HCT116 (cell line): ENCODE results near the gene NCKAP5. TPM values are rescaled to one million over a fixed set of nuclear protein-coding genes. Genes with fewer than 3 reads are reported as not detected.

Experiments
- ATAC-seq: fragments of 200-7000 bp; cut with Tn5 transposase; 2 replicates; pipeline ENCODE4 v1.9.1; 2020; ENCODE audit warnings: mild to moderate bottlenecking, moderate library complexity
- BruUV-seq: library from RNA; stranded (reverse); fragments of 400-500 nt; replicated peaks from 2 replicates; lab custom pipeline; 2021; lab: Mats Ljungman, UMichigan
- CTCF ChIA-PET: fragments of 300-600 bp; sonication (Branson Sonifier 250); formaldehyde crosslinking; loops from one replicate; lab custom pipeline; 2021; ENCODE audit warnings: antibody characterized with exemption; lab: Charles Lee
- POLR2A ChIA-PET: fragments of 300-600, 350-600 bp; sonication (Branson Sonifier 250); formaldehyde crosslinking; loops from one replicate; lab custom pipeline; 2021; ENCODE audit warnings: antibody characterized with exemption; lab: Charles Lee
- RAD21 ChIA-PET, 2 experiments: fragments of 300-600 bp; sonication (Branson Sonifier 250); formaldehyde crosslinking; loops; one replicate each; lab custom pipeline; 2023; ENCODE audit warnings: low total read pairs in 2 of 2; ENCODE audit not compliant: uncharacterized antibody in 2 of 2, unreplicated experiment in 2 of 2, low non-redundant PET in 1 of 2; lab: Charles Lee
- DNase-seq: peaks from one replicate; pipeline ENCODE4 v3.0.0-alpha.2; 2010; ENCODE audit warnings: low read depth, low spot score
- H2AFZ ChIP-seq: fragments of 200-600 bp; shearing (Covaris generic), sonication (generic); 2 replicates; pipeline ENCODE4 v1.6.1; 2017; ENCODE audit warnings: low read depth, mixed run types, mixed read lengths, antibody characterized with exemption, low read length; ENCODE audit not compliant: poor library complexity, severe bottlenecking
- H3K27ac ChIP-seq: 2 replicates; pipeline ENCODE4 v1.5.1; 2012; ENCODE audit warnings: low read depth, low read length
- H3K27me3 ChIP-seq: fragments of 200-600 bp; sonication (generic); 2 replicates; pipeline ENCODE4 v1.6.1; 2016; ENCODE audit warnings: mixed run types, low read length, mixed read lengths; ENCODE audit not compliant: insufficient read depth
- H3K36me3 ChIP-seq, 2 experiments: fragments of 200-500 bp in 1 of 2; fragments of 200-600 bp in 1 of 2; sonication (Bioruptor generic) in 1 of 2; sonication (generic) in 1 of 2; 2 replicates each; pipeline versions ENCODE4 v1.5.1 to v1.6.1; 2014 to 2016; ENCODE audit warnings: low read length in 2 of 2, inconsistent platforms in 1 of 2, mixed read lengths in 1 of 2, mixed run types in 1 of 2; ENCODE audit not compliant: insufficient read depth in 2 of 2, control insufficient read depth in 1 of 2
- H3K4me1 ChIP-seq, 2 experiments: fragments of 200-600 bp in 1 of 2; sonication (generic) in 1 of 2; 2 replicates each; pipeline versions ENCODE4 v1.5.1 to v1.6.1; 2012 to 2017; ENCODE audit warnings: low read length in 2 of 2, inconsistent platforms in 1 of 2, mild to moderate bottlenecking in 1 of 2, mixed read lengths in 1 of 2, mixed run types in 1 of 2, moderate library complexity in 1 of 2; ENCODE audit not compliant: insufficient read depth in 2 of 2, control insufficient read depth in 1 of 2
- H3K4me2 ChIP-seq: fragments of 200-600 bp; sonication (generic); 2 replicates; pipeline ENCODE4 v1.6.1; 2017; ENCODE audit warnings: mixed run types, low read length, mixed read lengths
- H3K4me3 ChIP-seq, 2 experiments: fragments of 200-600 bp in 1 of 2; sonication (generic) in 1 of 2; replicated peaks in 1 of 2; 2 replicates each; pipeline ENCODE4 v1.5.1; 2011 to 2016; ENCODE audit warnings: low read length in 2 of 2, control low read depth in 1 of 2, low read depth in 1 of 2, mild to moderate bottlenecking in 1 of 2, mixed read lengths in 1 of 2, mixed run types in 1 of 2
- H3K79me2 ChIP-seq: fragments of 200-600 bp; sonication (generic); 2 replicates; pipeline ENCODE4 v1.6.1; 2017; ENCODE audit warnings: mild to moderate bottlenecking, mixed run types, low read length, moderate library complexity, mixed read lengths; ENCODE audit not compliant: insufficient read depth
- H3K9ac ChIP-seq: fragments of 200-600 bp; sonication (generic); 2 replicates; pipeline ENCODE4 v1.6.1; 2016; ENCODE audit warnings: low read length, mixed read lengths
- H3K9me2 ChIP-seq: fragments of 200-600 bp; sonication (generic), shearing (Covaris generic); 2 replicates; pipeline ENCODE4 v1.6.1; 2017; ENCODE audit warnings: mixed run types, mild to moderate bottlenecking, moderate library complexity; ENCODE audit not compliant: insufficient read depth
- H3K9me3 ChIP-seq, 2 experiments: fragments of 200-500 bp in 1 of 2; fragments of 200-600 bp in 1 of 2; sonication (Bioruptor generic) in 1 of 2; sonication (generic) in 1 of 2; 2 replicates each; pipeline ENCODE4 v1.6.1; 2014 to 2017; ENCODE audit warnings: low read length in 2 of 2, mixed read lengths in 2 of 2, inconsistent platforms in 1 of 2, low read depth in 1 of 2, mild to moderate bottlenecking in 1 of 2, mixed run types in 1 of 2, moderate library complexity in 1 of 2; ENCODE audit not compliant: control insufficient read depth in 1 of 2, insufficient read depth in 1 of 2
- H4K20me1 ChIP-seq: fragments of 200-600 bp; sonication (generic), shearing (Covaris generic); 2 replicates; pipeline ENCODE4 v1.6.1; 2017; ENCODE audit warnings: mixed run types, mild to moderate bottlenecking, moderate library complexity; ENCODE audit not compliant: insufficient read depth
- CBX3 ChIP-seq: IDR thresholded peaks from 2 replicates; pipeline ENCODE4 v1.6.1; 2012; ENCODE audit warnings: low read depth
- CEBPB ChIP-seq: IDR thresholded peaks from 2 replicates; pipeline ENCODE4 v1.6.1; 2012; ENCODE audit warnings: low read depth
- EGR1 ChIP-seq: IDR thresholded peaks from 2 replicates; pipeline ENCODE4 v1.6.1; 2012; ENCODE audit warnings: low read depth
- ELF1 ChIP-seq: IDR thresholded peaks from 2 replicates; pipeline ENCODE4 v1.6.1; 2012; ENCODE audit warnings: low read depth, borderline replicate concordance
- EZH2 ChIP-seq: fragments of 200-600 bp; sonication (generic); IDR thresholded peaks from 2 replicates; pipeline ENCODE4 v1.6.1; 2017; ENCODE audit warnings: antibody characterized with exemption, mixed run types
- EZH2phosphoT487 ChIP-seq: fragments of 200-600 bp; IDR thresholded peaks from 2 replicates; pipeline ENCODE4 v1.6.1; 2018; ENCODE audit warnings: antibody characterized with exemption, borderline replicate concordance
- JUND ChIP-seq: IDR thresholded peaks from 2 replicates; pipeline ENCODE4 v1.6.1; 2012
- POLR2AphosphoS5 ChIP-seq: IDR thresholded peaks from 2 replicates; pipeline ENCODE4 v1.6.1; 2011; ENCODE audit warnings: mild to moderate bottlenecking, low read depth, low read length, moderate library complexity
- SIN3A ChIP-seq: IDR thresholded peaks from 2 replicates; pipeline ENCODE4 v1.6.1; 2012; ENCODE audit warnings: low read depth
- SRF ChIP-seq: IDR thresholded peaks from 2 replicates; pipeline ENCODE4 v1.6.1; 2012; ENCODE audit warnings: low read depth
- TCF7L2 ChIP-seq: IDR thresholded peaks from 2 replicates; pipeline ENCODE4 v1.7.0; 2011; ENCODE audit warnings: borderline replicate concordance, inconsistent platforms; ENCODE audit not compliant: insufficient read depth, insufficient read length; ENCODE audit errors: extremely low read depth
- ZFX ChIP-seq: fragments of 450-650 bp; IDR thresholded peaks from 2 replicates; pipeline ENCODE4 v1.6.1; 2017
- ZNF274 ChIP-seq: fragments of 200-500 bp; sonication (Bioruptor generic); IDR thresholded peaks from 2 replicates; pipeline ENCODE4 v1.6.1; 2014; ENCODE audit warnings: mild to moderate bottlenecking, low read depth, low read length, inconsistent platforms
- intact Hi-C: fragments of 100-400 bp; cut with micrococcal nuclease; formaldehyde crosslinking; loops from 2 replicates; pipeline ENCODE4 v1.10.0; 2022
- total RNA-seq: library from RNA; stranded (reverse); gene quantifications from one replicate; pipeline ENCODE4 v1.2.1, GENCODE V29; 2021; ENCODE audit not compliant: unreplicated experiment
- TF ChIP-seq, protein P1 (sequence below): IDR thresholded peaks from 2 replicates; pipeline ENCODE4 v1.6.1; 2012
- TF ChIP-seq, protein P2 (sequence below), 3 experiments: fragments of 200-600 bp in 1 of 3; sonication (generic) in 1 of 3; IDR thresholded peaks in 2 of 3; conservative IDR thresholded peaks in 1 of 3; 2 replicates each; pipeline ENCODE4 v1.5.1; 2012 to 2017; ENCODE audit warnings: low read depth in 2 of 3, low read length in 2 of 3, antibody characterized with exemption in 1 of 3, borderline replicate concordance in 1 of 3, control low read depth in 1 of 3, mild to moderate bottlenecking in 1 of 3, mixed read lengths in 1 of 3, mixed run types in 1 of 3, moderate library complexity in 1 of 3; ENCODE audit not compliant: insufficient read depth in 1 of 3
- TF ChIP-seq, protein P3 (sequence below): IDR thresholded peaks from 2 replicates; pipeline ENCODE4 v1.6.1; 2012; ENCODE audit warnings: low read depth
- TF ChIP-seq, protein P4 (sequence below): IDR thresholded peaks from 2 replicates; pipeline ENCODE4 v1.6.1; 2012

Gene NCKAP5
- total RNA-seq, 1 experiment from 2014 or later: 0.30 TPM

DNA sequence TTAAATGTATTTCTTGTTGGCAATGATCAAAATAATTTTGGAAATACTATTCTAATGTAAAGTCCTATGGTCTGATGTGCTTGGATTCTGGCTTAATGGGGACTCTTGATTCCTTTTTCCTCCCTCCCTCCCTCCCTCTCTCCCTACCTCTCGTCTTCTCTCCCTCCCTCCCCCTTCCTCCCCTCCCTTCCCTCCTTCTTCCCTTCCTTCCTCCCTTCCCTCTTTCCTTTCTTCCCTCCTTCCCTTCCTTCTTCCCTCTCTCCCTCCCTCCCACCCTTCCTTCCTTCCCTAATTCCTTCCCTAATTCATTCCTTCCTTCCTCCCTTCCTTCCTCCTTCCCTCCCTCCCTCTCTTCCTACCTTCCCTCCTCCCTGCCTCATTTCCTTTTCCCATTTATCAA, 19.9 kb upstream of the NCKAP5 start:
- no peak for TF ChIP-seq POLR2AphosphoS5
- no peak for TF ChIP-seq CBX3
- TF ChIP-seq CEBPB: no peak
- TF ChIP-seq SIN3A: no peak
- TF ChIP-seq, protein P1, sequence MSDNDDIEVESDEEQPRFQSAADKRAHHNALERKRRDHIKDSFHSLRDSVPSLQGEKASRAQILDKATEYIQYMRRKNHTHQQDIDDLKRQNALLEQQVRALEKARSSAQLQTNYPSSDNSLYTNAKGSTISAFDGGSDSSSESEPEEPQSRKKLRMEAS: no peak
- TF ChIP-seq EZH2phosphoT487: no peak
- TF ChIP-seq SRF: no peak
- no peak for TF ChIP-seq EZH2
- POLR2A ChIA-PET: no interaction called here
- no peak for ATAC-seq

DNA sequence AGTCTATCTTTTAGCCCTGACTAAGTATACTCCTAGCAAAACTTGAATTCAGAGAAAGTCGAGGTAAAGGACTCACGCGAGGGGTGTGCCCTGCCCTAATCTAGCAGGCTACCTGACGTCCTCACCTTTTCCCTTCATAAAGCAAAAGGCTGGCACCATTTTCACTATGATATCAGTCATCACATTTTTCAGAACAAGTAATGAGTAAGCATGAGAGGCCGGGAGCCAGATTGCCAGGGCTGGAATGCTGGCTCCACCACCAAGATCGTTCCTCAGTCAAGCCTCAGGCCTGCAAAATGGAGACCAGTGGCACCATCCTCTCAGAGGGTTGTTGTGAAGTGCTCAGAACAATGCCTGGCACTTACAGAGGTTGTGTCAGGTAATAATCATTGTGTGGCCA, 18.7 kb upstream of the NCKAP5 start:
- no peak overlapping the region for H3K4me3 ChIP-seq
- H3K9ac ChIP-seq: no peak overlapping the region
- H3K27ac ChIP-seq: no peak overlapping the region
- ChIA-PET CTCF (no interaction called here), RAD21 (no interaction called here), POLR2A (no interaction called here)
- ATAC-seq: no peak
- H2AFZ ChIP-seq: no peak overlapping the region
- H3K4me2 ChIP-seq: no peak overlapping the region
- no peaks in the 10 kb centered on the region for H3K79me2 ChIP-seq
- H3K9me3 ChIP-seq: no peaks in the 10 kb centered on the region
- no peaks in the 10 kb centered on the region for H3K4me1 ChIP-seq
- no peaks in the 10 kb centered on the region for H3K36me3 ChIP-seq
- DNase-seq: no peak
- no TSS peak for BruUV-seq
- no peaks in the 10 kb centered on the region for H4K20me1 ChIP-seq
- intact Hi-C loops: no loop called here
- no peaks in the 10 kb centered on the region for H3K9me2 ChIP-seq
- no peaks in the 10 kb centered on the region for H3K27me3 ChIP-seq
- TF ChIP-seq ELF1 (no peak), EGR1 (no peak), ZNF274 (no peak), TCF7L2 (no peak), JUND (no peak), ZFX (no peak), CEBPB (no peak), SRF (no peak)
- TF ChIP-seq, protein P2, sequence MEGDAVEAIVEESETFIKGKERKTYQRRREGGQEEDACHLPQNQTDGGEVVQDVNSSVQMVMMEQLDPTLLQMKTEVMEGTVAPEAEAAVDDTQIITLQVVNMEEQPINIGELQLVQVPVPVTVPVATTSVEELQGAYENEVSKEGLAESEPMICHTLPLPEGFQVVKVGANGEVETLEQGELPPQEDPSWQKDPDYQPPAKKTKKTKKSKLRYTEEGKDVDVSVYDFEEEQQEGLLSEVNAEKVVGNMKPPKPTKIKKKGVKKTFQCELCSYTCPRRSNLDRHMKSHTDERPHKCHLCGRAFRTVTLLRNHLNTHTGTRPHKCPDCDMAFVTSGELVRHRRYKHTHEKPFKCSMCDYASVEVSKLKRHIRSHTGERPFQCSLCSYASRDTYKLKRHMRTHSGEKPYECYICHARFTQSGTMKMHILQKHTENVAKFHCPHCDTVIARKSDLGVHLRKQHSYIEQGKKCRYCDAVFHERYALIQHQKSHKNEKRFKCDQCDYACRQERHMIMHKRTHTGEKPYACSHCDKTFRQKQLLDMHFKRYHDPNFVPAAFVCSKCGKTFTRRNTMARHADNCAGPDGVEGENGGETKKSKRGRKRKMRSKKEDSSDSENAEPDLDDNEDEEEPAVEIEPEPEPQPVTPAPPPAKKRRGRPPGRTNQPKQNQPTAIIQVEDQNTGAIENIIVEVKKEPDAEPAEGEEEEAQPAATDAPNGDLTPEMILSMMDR (IDR thresholded peaks at IDR 0.05 in 2 of 3, conservative IDR thresholded peaks at IDR 0.05 in 1 of 3; ENCODE audit: borderline replicate concordance in 1 of 3, insufficient read depth in 1 of 3, low read depth in 2 of 3, low read length in 2 of 3): no peak
- TF ChIP-seq, protein P3, sequence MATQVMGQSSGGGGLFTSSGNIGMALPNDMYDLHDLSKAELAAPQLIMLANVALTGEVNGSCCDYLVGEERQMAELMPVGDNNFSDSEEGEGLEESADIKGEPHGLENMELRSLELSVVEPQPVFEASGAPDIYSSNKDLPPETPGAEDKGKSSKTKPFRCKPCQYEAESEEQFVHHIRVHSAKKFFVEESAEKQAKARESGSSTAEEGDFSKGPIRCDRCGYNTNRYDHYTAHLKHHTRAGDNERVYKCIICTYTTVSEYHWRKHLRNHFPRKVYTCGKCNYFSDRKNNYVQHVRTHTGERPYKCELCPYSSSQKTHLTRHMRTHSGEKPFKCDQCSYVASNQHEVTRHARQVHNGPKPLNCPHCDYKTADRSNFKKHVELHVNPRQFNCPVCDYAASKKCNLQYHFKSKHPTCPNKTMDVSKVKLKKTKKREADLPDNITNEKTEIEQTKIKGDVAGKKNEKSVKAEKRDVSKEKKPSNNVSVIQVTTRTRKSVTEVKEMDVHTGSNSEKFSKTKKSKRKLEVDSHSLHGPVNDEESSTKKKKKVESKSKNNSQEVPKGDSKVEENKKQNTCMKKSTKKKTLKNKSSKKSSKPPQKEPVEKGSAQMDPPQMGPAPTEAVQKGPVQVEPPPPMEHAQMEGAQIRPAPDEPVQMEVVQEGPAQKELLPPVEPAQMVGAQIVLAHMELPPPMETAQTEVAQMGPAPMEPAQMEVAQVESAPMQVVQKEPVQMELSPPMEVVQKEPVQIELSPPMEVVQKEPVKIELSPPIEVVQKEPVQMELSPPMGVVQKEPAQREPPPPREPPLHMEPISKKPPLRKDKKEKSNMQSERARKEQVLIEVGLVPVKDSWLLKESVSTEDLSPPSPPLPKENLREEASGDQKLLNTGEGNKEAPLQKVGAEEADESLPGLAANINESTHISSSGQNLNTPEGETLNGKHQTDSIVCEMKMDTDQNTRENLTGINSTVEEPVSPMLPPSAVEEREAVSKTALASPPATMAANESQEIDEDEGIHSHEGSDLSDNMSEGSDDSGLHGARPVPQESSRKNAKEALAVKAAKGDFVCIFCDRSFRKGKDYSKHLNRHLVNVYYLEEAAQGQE: no peak
- TF ChIP-seq, protein P4, sequence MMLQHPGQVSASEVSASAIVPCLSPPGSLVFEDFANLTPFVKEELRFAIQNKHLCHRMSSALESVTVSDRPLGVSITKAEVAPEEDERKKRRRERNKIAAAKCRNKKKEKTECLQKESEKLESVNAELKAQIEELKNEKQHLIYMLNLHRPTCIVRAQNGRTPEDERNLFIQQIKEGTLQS: no peak

More for the DNA sequence above, 19.9 kb upstream of the NCKAP5 start:
- no peak overlapping the region for H2AFZ ChIP-seq
- CTCF ChIA-PET: no interaction called here
- intact Hi-C loops: no loop called here
- no peak overlapping the region for H3K4me3 ChIP-seq
- no TSS peak for BruUV-seq
- no peaks in the 10 kb centered on the region for H3K4me1 ChIP-seq
- no peaks in the 10 kb centered on the region for H3K9me3 ChIP-seq
- RAD21 ChIA-PET: no interaction called here
- DNase-seq: no peak
- H3K9ac ChIP-seq: no peak overlapping the region
- H3K36me3 ChIP-seq: no peaks in the 10 kb centered on the region
- no peaks in the 10 kb centered on the region for H3K27me3 ChIP-seq
- H4K20me1 ChIP-seq: no peaks in the 10 kb centered on the region
- H3K9me2 ChIP-seq: no peaks in the 10 kb centered on the region
- H3K27ac ChIP-seq: no peak overlapping the region
- no peaks in the 10 kb centered on the region for H3K79me2 ChIP-seq
- H3K4me2 ChIP-seq: no peak overlapping the region
